Stimulated activated CD4-positive, alpha-beta T cell treated with anti-CD3 and anti-CD28 coated beads, Interleukin-2, amount 100 ng/mL, for 4 hours (primary cell): ENCODE data around the gene BFSP2.
A peak's percentile ranks its signal among the peaks of the same experiment; 100 is the strongest.
"Not testable (repeated sequence)": the region's sequence is repeated elsewhere in the genome, so short reads cannot be mapped to it uniquely, and the experiment has no call there.

Source experiments
- DNase-seq: peaks from one replicate; pipeline ENCODE4 v3.0.0-alpha.2; 2020; ENCODE audit warnings: low read depth

The BFSP2 gene

DNA sequence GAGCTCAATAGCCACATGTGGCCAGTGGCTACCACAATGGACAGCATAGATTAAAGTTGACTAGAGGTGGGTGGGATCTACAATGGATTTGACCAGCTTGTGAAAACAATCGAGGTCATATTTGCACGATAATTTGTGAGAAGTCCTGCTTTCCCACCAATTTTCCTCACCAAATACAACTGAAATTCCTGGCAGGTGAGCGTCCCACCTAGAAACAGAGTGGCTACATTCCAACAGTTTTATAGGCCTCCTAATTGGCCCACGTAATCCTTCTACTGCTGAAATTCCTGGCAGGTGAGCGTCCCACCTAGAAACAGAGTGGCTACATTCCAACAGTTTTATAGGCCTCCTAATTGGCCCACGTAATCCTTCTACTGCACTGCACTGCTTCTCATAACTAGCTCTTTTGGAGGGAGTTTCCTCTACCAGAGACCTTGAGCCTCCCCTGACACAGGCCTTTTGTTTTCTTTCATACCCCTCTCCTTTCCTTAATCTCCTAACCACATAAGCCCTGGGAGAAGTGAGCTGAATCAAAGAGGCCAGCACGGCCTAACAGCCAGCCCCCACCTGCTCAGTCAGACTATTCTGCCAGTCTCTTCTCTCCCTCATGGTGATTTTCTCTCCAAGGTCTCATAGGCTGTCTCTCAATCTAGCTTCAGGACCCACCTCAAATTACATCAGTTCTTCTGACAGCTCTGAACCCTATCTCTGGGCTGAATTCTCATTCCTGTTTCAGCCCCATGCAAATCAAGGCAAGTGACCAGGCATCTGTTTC is 80.2 kb downstream of the BFSP2 start:
- DNase-seq = no peak

- not testable (repeated sequence) for DNase-seq
Measured at GRCh38 chr3:133482474-133482873, 82.6 kb downstream of the BFSP2 start.

- DNase-seq = no peak
Measured at GRCh38 chr3:133486658-133487057, 86.8 kb downstream of the BFSP2 start.

DNA sequence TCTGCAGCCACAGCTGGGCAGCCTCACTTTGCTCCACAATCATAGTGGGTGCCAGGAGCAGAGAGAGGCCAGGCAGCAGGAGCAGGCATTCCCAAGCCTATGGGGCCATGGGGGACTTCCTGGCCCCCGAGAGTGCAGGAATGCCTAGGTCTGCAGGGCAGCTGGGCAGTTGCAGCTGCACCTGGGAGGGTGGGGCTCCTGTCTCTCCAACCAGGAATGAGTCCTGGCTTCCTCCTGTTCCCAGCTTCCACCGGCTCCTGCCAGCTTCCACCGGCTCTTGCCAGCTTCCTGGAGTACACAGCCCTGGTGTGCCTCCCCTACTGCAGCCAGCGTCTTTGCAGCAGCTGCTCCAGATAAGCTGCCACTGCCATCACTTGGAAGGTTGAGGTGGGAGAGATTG is 87.3 kb downstream of the BFSP2 start:
- DNase-seq = no peak

DNA sequence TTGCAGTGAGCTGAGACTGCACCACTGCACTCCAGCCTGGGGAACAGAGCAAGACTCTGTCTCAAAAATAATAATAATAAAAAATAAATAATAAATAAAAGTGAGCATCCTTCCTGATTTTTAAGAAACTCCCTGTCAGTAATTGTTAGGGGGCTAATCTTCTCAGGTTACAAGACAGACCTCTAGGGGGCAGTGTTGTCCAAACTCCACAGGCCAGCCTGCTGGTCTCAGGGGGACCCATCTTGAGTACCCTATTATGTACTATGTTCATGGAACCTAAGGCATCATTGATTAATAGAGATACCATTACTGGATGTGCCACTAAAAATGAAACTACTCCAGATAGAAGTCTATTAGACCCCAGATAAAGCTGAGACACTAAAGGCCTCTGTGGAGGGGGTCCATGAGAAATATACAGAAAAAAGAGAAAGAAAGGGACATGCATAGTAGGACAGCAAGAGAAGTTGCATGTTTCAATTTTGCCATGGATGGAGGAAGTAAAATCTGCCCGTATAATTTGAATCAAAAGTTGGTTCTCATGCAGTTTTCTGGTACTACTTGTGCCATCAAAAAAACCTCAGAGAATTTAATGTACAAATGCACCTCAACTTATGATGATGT is 88.2 kb downstream of the BFSP2 start:
- peak; percentile 47 for DNase-seq

DNA sequence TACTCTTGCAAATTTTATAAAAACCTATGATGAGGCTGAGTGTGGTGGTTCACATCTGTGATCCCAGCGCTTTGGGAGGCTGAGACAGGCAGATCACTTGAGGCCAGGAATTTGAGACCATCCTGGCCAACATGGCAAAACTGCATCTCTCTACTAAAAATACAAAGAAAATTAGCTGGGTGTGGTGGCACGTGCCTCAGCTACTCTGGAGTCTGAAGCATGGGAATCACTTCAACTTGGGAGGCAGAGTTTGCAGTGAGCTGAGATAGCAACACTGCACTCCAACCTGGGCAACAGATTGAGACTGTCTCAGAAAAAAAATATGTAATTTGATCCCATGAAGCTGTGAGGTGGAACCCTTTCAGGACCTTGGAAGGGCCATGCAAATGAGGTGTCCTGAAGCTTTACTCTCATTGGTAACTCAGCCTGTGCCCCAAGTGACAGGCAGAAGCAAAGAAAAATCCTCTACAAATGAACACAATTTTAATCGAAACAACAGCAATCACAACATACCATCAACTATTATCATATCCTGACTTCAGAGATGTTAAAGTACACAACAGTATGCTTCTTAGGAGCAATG is 89.0 kb downstream of the BFSP2 start:
- no peak for DNase-seq

DNA sequence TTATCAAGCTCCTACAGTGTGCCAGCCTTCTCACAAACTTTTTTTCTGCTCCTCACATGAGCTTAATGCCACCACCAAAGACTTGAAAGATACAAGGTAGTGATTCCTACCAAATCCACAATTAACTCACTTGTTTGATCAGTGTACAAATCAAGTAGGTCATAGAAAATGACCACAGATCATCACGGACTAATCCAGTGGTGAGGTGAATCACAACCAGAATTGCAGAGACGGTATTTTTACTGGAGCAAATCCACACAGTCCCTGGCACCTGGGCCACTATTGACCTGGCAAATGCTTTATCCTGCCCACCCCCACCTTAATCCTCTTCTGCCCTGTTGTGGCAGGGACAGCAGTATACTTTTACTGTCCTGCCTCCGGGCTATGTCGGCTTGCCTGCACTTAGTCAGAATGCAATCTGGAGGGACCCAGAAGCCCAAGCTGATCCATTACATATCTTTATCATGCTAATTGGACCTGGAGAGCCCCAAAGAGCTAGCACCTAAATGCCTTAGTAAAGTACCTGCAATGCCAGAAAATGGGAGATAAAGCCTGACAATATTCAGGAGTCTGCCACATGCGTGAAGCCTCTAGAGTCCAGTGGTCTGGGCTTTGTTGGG is 89.7 kb downstream of the BFSP2 start:
- DNase-seq = no peak

- DNase-seq = peak; percentile 64
Measured at GRCh38 chr3:133490468-133491351, 90.9 kb downstream of the BFSP2 start.

DNA sequence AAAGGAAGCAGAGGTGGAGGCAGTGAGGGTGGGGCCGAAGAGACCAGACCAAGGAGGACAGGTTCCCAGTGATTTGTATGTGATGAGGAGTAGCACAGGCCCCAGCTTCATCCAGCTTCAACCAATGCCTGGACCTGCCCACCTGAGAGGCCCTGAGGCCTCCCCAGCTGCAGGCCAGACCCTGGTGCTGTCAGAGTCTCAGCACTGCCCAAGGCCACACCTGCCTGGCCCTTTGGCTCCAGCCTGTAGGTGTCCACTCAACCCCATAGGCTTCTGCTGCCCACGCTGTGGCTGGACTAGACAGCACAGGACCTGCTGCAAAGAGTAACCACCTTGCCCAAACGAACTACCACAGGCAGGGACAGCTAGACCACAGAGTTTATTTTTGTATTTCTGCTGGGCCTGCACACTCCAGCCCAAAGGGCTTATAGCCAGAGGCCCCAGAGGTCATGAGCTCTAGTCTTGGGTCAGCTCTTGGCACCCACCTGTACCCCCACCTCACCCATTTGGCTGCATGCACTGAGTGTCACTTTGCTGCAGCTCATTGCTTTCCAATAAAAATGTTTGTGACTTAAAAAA is 91.7 kb downstream of the BFSP2 start:
- no peak for DNase-seq

DNA sequence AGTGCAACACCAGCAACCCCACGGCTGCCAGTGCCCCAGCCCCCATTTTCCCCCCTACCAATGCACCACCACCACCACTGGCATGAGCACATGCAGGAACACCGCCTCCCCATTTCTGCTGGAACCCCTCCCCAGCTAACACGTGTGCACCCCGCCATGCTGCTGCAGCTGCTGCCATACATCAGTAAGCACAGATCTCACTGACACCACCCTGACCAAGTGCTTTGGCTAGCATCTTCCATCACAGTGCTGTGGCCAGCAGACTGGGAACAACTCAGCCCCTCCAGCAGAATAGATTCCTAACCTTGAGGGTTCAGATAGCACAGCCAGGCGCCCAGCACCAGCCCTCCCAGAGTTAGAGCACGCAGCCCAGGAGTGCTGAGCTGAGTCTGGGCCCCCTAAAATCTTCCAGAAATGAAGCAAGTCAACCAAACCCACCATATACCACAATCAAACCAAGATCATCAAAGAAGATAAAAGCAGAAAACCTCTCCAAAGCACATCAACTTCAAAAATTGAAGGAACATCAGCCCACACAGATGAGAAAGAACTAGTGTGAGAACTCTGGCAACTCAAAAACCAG is 92.4 kb downstream of the BFSP2 start:
- DNase-seq = no peak

- DNase-seq = no peak
Measured at GRCh38 chr3:133494469-133494868, 94.6 kb downstream of the BFSP2 start.

DNA sequence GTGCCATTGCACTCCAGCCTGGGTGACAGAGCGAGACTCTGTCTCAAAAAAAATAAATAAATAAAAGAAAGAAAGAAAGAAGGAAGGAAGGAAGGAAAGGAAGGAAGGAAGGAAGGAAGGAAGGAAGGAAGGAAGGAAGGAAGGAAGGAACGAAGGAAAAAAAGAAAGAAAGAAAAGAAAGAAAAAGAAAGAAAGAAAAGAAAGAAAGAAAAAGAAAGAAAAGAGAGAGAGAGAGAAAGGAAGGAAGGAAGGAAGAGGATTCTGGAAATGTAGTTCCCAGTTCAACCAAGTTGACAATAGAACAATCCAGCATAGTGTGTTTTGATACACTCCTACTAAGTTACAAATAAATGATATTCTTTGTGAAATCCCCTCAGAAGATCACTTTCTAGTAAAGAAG is 102.7 kb downstream of the BFSP2 start:
- not testable (repeated sequence) for DNase-seq

GRCh38 chr3:133503409-133503808 is 103.6 kb downstream of the BFSP2 start:
- no peak for DNase-seq

DNA sequence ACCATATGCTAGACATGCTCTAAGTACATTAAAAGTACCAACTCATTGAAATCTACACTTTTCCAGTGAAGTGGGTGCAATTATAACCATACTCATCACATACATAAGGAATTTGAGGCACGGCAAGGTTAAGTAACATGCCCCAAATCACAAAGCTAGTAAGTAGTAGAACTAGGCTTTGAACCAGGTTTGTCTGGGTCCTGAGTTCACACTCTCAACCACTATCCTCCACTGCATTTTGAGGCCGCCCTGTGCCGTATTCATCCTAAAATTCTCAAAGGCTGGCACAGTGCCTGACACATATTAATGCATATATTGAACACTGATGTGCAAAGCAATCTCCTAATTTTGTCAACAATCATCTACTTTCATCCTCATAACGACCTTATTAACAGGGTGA is 104.9 kb downstream of the BFSP2 start:
- no peak for DNase-seq

GRCh38 chr3:133505813-133506212 is 106.0 kb downstream of the BFSP2 start:
- no peak for DNase-seq

GRCh38 chr3:133506215-133506901 is 106.5 kb downstream of the BFSP2 start:
- DNase-seq = peak; percentile 10

DNA sequence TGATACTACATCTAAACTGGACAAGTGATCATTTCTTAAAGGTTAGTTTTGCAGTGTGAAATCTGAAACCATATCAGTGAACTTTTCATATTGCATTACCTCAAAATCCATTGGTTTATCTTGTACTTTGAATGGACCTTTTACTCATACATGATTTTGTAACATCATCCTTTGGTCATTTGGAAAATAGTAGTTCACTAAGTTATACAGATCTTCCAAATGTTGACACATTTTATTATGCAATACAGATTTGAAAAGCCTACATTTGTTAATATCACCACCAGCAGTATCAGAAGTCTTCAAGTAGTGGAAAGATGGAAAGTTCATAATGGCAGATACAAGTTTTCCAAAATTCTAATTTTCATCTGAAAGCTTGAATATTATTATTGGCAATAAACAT is 109.6 kb downstream of the BFSP2 start:
- DNase-seq = no peak

DNA sequence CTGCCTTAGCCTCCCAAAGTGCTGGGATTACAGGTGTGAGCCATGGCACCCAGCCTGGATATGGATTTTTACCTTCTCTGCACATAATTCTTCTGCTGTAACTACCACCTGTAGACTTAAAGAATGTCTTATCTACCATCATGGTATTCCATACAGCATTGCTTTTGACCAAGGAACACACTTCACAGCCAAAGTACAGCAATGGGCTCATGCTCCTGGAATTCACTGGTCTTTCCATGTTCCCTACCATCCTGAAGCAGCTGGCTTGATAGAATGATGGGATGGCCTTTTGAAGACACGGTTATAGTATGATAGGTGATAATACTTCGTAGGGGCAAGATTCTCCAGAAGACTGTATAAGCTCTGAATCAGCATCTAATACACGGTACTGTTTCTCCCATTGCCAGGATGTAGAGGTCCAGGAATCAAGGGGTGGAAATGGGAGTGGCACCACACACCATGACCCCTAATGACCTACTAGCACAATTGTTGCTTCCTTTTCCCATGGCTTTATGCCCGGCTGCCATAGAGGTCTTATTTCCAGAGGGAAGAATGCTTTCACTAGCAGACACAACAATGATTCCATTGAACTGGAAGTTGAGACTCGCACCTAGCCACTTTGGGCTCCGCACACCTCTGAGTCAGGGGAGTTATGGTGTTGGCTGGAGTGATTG is 112.7 kb downstream of the BFSP2 start:
- no peak for DNase-seq

- DNase-seq = no peak
Measured at GRCh38 chr3:133514418-133514817, 114.6 kb downstream of the BFSP2 start.

DNA sequence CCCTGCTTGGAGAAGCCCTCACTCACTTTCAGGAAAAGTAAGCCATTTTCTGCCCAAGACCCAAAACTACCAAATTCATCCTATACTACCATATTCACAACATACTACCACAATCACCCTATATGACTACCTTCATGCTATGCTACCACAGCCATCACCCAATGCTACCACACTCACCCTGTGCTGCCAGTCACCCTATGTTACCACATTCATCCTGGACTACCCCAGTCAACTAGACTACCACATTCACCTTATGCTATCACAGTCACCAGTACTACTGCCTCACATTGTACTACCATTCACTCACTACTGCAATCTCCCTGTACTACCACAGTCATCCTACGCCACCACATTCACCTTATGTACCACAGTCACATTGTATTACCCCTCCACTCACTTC is 115.3 kb downstream of the BFSP2 start:
- no peak for DNase-seq
